ENCODE results near the gene UGT1A8.
"Not testable (repeated sequence)": the region's sequence is repeated elsewhere in the genome, so short reads cannot be mapped to it uniquely, and the experiment has no call there.

The UGT1A8 gene

DNA sequence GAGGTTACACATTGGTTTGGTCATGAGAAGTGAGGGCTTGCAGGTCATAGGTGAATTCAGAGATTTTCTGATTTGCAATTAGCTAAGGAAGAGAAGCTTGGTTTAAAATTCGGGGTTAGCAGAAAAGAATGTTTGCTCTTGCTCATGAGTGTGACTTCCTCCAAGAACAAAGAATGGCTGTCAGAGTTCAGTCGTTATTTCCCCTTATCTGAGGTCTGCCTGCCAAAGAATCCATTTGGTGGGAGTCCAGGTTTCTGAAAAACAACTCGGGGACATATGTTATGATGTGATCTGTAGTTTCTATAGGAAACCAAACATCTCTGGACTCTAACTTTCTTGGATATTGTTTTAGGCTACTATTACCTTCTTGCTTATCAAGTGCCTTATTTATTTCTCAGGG, 72.1 kb downstream of the UGT1A8 start:
- no peak for DNase-seq

DNA sequence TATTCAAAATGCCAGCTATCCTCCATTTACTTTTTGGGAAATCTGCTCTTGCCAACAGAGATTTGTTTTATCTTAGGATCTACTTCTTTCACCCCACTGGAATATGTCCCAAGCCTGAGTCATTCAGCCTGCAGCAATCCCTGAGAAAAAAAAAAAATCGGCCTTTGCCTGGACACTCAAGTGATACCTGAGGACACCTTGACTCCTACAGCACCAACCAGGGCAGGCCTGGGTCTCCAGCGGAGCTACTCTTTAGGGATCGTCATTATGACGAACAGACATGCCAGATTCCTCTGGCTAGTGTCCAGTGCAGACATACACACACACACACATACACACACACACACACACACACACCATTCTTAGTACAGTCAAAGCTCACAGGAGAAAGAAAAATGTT, 73.0 kb downstream of the UGT1A8 start:
- DNase-seq, result no peak

DNA sequence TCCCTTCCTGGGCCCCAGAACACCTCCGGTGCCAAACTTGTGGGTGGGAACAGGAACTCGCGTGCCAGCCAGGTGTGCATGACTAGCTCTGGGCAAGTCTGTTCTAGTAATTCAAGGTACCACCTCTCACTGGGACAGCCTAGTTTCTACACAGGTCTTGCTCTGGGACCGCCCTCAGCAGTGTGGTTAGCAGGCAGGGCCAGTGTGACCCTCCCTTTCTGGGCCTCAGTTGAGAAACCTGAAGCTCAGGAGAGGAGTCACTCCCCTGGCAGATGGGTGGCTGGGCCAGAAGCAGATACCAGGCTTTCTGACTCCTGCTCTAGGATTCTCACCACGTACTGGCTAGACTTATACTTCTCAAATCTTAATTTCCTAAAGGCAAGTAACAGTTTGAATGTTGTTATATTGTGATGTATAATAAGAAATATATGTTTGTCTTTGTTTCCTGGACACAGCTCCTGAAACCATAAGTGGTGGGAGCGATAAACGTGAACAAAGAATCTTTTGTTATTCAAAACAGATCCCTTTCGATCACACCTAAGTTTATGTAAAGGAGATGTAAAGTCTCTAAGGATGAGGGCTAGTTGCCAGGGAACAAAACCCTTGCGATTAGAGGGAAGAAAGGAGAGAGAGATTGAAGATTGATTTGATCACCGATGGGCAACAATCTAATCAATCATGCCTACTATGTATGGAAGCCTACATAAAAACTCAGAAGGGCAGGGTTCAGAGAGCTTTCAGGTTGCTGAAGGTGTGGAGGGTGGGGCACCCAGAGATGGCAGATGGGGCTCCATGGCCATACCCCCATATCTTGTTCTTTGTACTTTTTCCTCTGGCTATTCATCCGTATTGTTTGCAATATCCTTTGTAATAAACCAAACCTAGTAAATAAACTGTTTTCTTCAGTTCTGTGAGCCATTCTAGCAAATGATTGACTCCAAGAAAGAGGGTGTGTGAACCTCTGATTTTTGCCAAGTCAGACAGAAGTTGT, 74.3 kb downstream of the UGT1A8 start:
- DNase-seq, result no peak

DNA sequence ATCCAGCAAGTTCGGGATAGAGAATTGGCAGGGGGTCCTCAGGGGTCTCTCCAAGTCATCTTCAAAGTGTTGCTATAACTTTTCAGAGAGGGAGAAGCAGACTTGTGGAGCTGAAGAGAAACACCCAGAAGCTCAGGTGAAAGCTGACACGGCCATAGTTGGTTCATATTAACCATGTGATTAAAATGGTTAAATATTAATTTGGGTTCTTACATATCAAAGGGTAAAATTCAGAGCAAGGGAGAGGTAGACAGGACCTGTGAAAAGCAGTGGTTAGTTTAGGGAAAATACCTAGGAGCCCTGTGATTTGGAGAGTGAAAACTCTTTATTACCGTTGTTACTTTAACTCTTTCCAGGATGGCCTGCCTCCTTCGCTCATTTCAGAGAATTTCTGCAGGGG, 75.2 kb downstream of the UGT1A8 start, which contains the start of gene UGT1A6:
UGT1A6 (plus strand) TSS at position 243 of the 400 bp plus-strand sequence; CDS start at position 358, 115 bp downstream.
- DNase-seq, result no peak

DNA sequence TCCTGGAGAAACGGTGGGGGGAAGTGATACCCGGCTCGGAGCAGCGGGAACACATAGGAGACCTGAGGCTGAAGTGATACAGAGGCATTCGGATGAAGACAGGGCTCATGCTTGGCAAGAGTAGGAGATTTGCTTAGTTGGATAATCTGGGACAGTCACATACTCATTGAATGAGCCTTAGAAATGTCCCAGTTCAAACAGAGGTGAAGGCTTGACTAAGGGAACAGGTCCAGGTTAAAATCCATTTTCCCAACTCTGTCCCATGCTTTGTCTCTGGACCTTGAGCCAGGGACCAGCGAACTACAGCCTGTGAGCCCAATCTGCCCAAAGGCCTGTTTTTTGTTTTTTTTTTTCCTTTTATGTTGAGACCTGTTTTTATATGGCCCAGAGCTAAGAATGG, 76.5 kb downstream of the UGT1A8 start:
- no peak for DNase-seq

DNA sequence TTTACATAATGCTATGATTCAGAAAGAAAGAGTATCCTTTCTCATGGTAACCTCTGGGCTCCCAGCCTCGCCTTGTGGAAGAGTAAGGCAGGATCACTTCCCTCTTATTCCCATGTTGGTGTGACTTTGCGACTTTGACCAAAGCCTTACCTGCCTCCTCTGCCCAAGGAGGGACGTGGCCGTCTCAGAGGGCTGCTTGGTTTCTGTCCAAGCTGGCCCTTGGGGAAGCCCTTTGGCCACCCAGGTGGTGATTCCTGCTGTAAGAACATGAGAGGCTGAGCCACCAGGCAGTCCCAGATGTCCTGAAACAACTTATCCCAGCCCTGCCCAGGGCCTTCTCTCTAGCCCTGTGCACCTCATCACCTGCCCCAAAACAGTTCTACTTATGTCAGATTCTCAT, 81.3 kb downstream of the UGT1A8 start:
- DNase-seq, result no peak

DNA sequence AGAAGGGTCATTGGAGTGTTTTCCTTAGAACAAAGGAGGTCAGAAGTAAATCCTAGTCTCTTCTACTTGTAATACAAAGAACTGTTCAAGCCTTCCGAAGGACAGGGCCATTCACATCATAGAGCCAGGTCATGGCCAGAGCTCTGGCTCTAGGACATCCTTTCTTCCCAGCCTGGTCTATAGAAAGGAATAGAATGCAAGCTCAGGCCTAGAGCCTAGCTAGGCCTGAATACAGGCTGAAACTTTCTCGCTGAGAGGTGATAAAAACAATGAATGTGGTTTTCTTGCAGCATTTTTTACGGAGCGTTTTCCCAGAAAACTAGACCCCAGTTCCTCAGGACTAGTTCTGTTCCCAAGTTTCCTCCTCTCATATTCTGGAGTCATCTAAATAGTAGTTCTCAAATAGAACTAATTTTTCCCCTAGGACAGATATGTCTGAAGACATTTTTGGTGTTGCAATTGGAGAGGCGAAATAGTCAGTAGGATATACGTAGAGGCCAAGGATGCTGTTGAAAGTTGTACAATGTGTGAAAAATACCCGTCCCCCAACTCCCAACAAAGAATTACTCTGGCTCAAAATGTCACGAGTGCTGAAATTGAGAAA, 82.1 kb downstream of the UGT1A8 start:
- DNase-seq, result no peak

DNA sequence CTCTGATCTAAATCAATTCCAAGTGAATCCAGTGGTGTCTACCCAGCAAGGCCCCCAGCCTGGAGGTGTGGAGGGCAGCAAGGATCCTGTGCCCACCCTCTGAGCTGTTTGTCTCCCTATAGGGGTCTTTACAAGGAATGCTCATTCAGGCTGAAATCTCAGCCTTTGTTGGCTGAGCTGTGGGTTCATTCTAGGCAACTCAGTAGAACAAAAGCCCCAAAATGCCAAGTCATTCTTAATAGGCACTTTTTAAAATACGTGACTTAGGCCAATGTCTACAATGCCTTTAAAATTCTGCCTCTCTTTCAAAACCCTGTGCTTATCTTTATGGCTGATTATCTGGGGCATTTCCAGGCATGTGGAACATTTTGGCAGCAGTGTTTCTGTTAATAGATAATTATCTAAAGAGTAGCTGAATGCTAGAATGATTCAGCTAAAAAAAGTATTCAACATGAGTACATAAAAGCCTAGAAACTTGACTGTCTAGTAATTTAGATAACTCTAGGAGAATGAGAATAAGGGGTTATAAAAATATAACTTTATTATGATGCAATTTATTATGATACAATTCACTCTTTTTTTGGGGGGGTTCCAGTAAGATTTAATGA, 82.7 kb downstream of the UGT1A8 start:
- DNase-seq, result peak in 1 of 2 experiments; percentile 52

DNA sequence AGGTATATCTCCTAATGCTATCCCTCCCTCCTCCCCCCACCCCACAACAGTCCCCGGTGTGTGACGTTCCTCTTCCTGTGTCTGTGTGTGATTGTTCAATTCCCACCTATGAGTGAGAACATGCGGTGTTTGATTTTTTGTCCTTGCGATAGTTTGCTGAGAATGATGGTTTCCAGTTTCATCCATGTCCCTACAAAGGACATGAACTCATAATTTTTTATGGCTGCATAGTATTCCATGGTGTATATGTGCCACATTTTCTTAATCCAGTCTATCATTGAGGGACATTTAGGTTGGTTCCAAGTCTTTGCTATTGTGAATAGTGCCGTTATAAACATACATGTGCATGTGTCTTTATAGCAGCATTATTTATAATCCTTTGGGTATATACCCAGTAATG, 83.4 kb downstream of the UGT1A8 start:
- DNase-seq, result not testable (repeated sequence)

DNA sequence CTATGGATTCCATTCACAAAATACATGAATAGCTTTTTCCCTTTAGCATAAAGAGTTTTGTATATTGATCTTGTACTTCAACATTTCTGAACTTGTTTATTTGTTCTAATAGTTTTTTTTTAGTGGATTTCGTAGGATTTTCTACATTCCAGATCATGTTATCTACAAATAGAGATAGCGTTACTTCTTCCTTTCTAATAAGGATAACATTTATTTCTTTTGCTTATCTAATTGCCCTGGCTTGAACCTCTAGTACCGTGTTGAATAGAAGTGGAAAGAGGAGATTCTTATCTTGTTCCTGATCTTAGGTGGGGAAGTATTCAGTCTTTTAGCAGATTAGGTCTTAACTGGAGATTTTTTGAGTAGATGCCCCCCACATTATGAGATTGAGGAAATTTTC, 84.8 kb downstream of the UGT1A8 start:
- DNase-seq, result no peak

DNA sequence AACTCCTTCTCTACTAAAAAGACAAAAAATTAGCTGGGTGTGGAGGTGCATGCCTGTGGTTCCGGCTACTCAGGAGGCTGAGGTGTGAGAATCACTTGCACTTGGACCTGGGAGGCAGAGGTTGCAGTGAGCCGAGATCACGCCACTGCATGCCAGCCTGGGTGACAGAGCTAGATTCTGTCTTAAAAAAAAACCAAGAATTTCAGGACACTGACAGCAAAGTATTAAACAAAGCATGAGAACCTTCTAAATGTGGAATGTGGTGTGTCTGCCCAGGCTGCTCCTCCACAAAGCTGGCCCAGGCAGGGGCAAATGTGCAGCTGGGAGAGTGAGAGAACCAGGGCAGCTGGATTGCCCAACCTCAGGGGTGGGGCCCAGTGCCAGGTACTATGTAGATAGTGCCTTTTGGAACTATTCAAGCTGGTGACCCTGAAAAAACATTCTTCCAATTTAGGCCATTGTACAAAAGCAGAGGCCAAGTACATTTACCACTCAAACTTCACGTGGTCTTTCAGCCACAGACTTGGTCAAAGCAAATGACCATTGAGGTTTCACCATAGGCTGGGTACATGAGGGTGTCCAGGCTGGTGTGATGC, 88.6 kb downstream of the UGT1A8 start:
- no peak for DNase-seq

DNA sequence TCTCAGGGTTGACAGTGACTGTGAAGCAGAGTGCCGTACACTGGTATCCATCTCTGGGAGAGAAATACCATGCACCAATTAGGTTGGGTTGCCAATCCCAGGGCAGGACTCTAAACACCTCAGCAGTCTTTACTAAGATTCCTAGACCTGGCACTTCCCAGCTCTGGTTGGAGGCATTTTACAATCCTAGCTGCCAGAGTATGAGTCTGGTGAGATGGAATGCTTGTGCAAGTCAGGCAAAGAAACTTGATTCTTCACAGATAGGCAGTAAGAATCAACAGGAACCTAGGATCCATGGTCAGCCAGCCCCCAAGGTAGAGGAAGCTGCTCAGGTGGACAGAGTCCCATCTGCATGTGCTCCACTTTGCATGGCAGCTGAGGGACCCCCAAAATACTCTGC, 89.3 kb downstream of the UGT1A8 start:
- DNase-seq, result no peak

DNA sequence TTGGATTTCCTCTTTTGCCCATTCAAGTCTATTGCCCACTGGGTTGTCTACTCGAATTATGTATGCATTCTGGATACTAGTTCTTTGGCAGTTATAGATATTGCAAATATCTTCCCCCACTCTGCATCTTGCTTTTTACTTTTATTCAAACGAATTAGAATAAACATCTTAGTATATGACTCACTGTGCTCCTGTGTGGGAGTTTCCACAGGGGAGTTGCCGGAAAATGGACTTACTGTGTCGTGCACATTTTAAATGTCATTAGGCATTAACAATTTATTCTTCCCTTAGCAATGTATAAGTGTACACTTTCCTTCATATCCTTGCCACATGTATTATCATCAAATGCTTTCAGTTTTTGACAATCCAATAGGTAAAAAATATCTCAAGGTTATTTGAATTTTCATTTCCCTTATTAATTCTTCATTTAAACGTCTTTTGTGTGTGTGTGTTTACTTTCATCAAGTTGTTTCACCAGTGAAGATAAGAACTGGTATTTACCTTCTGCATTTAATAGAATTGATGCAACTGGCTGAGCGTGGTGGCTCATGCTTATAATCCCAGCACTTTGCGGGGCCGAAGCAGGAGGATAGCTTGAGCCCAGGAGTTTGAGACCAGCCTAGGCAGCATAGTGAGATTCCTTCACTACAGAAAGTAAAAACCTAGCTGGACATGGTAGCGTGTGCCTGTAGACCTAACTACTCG, 90.7 kb downstream of the UGT1A8 start:
- DNase-seq, result no peak

DNA sequence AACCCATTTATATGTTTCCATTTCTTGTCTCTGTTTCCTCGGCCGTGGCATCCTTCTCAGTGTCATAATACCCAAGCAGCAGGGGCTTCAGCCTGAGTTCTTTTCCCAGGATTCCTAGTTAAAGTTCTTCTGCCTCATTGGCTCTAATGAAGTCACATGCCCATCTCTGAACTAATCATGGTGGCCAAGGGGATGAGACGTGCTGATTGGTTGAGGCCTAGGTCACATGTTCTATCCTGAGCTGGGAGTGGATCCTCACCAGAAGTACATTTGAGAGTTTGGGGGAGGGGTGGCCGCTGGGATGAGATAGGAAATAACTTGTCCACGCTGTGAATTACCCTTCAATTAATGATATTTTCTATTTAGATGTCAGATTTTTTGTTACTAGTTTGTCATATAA, 91.5 kb downstream of the UGT1A8 start:
- DNase-seq, result no peak

DNA sequence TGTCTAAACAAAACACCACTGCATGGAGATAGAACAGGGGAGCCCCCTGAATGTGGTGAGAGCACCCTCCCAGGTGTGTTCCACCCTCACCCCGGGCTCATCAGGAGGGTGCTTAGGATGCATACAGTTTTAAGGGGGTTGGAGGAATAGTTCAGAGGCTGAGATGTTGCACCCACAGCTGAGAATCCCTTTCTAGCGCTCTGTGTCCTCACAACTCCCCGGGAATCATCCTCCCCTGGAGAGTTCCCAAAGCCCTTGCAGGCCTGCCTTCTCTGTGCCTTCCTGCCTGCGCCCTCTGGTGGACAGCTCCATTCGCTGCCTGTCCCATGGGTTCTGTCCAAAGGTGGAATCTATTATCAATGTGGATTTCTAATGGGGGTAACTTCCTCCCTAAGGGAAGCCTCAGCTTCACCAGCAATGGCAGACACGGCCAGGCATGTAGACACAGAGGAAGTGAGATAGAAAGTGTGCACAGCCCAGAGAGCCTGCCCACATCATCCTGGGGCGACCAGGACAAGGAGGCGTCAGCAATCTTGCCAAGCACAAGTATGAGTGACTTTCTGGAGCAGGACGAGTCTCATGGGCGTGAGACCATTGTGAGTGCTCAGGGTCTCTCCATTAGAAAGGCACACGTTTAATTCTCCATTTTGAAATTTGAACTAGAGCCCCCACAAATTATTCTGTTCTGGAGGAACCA, 94.0 kb downstream of the UGT1A8 start:
- DNase-seq, result peak; percentile 79 to 80

DNA sequence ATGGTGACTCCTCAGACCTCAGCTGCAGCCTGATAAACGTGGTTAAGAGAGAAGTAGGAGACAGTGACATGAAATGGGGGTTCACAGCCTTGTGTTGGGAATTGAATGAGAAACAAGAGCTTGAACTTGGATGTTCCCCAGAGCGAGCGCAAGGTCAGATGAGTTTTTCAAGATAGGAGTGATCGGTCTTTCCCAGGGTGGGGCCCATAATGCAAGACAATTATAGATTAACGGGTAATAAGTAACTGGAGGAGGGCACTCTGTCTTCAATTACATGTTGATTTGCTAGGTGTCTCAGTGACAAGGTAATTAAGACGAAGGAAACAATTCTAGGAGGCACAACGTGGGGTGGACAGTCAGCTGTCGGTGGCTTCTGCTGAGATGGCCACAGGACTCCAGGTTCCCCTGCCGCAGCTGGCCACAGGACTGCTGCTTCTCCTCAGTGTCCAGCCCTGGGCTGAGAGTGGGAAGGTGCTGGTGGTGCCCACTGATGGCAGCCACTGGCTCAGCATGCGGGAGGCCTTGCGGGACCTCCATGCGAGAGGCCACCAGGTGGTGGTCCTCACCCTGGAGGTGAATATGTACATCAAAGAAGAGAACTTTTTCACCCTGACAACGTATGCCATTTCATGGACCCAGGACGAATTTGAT, 95.3 kb downstream of the UGT1A8 start, which contains the start of gene UGT1A5:
UGT1A5 (plus strand) TSS at position 297 of the 651 bp plus-strand sequence; CDS start at position 382, 85 bp downstream.
- no peak for DNase-seq

DNA sequence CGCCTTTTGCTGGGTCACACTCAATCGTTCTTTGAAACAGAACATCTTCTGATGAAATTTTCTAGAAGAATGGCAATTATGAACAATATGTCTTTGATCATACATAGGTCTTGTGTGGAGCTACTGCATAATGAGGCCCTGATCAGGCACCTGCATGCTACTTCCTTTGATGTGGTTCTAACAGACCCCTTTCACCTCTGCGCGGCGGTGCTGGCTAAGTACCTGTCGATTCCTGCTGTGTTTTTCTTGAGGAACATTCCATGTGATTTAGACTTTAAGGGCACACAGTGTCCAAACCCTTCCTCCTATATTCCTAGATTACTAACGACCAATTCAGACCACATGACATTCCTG, 95.8 kb downstream of the UGT1A8 start:
- no peak for DNase-seq

DNA sequence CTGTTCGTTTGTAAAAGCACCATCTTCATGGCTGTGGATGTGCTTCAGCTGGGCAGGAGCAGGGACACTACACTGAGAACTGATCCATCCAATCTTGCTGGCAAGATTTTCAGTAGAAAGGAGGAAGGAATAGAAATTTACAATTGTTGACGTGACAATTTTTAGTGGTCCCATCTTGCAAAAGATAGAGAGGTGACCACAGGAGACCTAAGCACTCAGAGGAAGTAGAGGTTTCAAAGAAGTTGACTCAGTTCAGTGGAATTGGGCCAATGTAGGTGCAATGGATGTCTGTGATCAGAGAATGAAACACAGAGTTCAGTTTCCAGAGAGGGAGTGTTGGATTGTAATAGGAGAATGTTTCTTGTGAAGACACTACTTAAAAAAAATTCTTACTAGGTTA, 96.7 kb downstream of the UGT1A8 start:
- no peak for DNase-seq

DNA sequence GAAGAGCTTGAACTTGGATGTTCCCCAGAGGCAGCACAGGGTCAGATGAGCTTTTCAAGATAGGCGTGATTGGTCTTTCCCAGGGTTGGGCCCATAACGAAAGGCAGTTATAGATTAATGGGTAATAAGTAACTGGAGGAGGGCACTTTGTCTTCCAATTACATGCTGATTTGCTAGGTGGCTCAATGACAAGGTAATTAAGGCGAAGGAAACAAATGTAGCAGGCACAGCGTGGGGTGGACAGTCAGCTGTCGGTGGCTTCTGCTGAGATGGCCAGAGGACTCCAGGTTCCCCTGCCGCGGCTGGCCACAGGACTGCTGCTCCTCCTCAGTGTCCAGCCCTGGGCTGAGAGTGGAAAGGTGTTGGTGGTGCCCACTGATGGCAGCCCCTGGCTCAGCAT, 101.1 kb downstream of the UGT1A8 start, which contains the start of gene UGT1A4:
UGT1A4 (plus strand) TSS at position 185 of the 400 bp plus-strand sequence; CDS start at position 270, 85 bp downstream.
- DNase-seq, result no peak

DNA sequence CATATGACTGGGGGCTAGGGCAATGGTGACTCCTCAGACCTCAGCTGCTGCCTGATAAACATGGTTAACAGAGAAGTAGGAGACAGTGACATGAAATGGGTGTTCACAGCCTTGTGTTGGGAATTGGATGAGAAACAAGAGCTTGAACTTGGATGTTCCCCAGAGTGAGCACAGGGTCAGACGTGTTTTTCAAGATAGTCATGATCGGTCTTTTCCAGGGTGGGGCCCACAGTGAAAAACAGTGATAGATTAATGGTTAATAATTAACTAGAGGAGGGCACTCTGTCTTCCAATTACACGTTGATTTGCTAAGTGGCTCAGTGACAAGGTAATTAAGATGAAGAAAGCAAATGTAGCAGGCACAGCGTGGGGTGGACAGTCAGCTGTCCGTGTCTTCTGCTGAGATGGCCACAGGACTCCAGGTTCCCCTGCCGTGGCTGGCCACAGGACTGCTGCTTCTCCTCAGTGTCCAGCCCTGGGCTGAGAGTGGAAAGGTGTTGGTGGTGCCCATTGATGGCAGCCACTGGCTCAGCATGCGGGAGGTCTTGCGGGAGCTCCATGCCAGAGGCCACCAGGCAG, 111.4 kb downstream of the UGT1A8 start, which contains the start of gene UGT1A3:
UGT1A3 (plus strand) TSS at position 320 of the 579 bp plus-strand sequence; CDS start at position 405, 85 bp downstream.
- no peak for DNase-seq

Data from NCI-H2081 (cell line).